IMR-90 (cell line): ENCODE measurements around the gene B4GALNT1. TPM values are rescaled to one million over a fixed set of nuclear protein-coding genes. Genes with fewer than 3 reads are reported as not detected.

Experiments used
- ATAC-seq: fragments of 200-7000 bp; cut with Tn5 transposase; 2 replicates; pipeline ENCODE4 v1.9.1; 2020; ENCODE audit warnings: low read depth, mild to moderate bottlenecking, moderate library complexity
- BruUV-seq: library from RNA; stranded (reverse); fragments of 400-500 nt; replicated peaks from 2 replicates; lab custom pipeline; 2021; lab: Mats Ljungman, UMichigan
- CTCF ChIA-PET: fragments of 300-600 bp; formaldehyde crosslinking; extraction: SDS; loops from one replicate; lab custom pipeline; 2021; ENCODE audit warnings: antibody characterized with exemption; lab: Yijun Ruan, JAX
- POLR2A ChIA-PET: fragments of 300-600 bp; sonication (Branson Sonifier 250); formaldehyde crosslinking; loops from one replicate; lab custom pipeline; 2022; ENCODE audit warnings: antibody characterized with exemption; ENCODE audit not compliant: unreplicated experiment; lab: Charles Lee
- DNase-seq: peaks from one replicate; pipeline ENCODE4 v3.0.0; 2013
- H2AFZ ChIP-seq: replicated peaks from 2 replicates; pipeline ENCODE3; 2013; ENCODE audit warnings: low read length, mild to moderate bottlenecking; ENCODE audit not compliant: poor library complexity
- H2AK5ac ChIP-seq: 2 replicates; pipeline ENCODE4 v1.6.1; 2013; ENCODE audit warnings: low read depth, low read length, inconsistent platforms
- H2AK9ac ChIP-seq: replicated peaks from 2 replicates; pipeline ENCODE3; 2013; ENCODE audit warnings: mild to moderate bottlenecking, low read depth, low read length, moderate library complexity; ENCODE audit not compliant: poor library complexity
- H2BK120ac ChIP-seq: 2 replicates; pipeline ENCODE4 v1.6.1; 2013; ENCODE audit warnings: low read depth, low read length, inconsistent platforms
- H2BK15ac ChIP-seq: 3 replicates; pipeline ENCODE4 v1.6.1; 2013; ENCODE audit warnings: low read depth, low read length, inconsistent platforms
- H2BK20ac ChIP-seq: 2 replicates; pipeline ENCODE4 v1.6.1; 2013; ENCODE audit warnings: low read depth, mild to moderate bottlenecking, inconsistent platforms, low read length, moderate library complexity
- H2BK5ac ChIP-seq: 2 replicates; pipeline ENCODE4 v1.6.1; 2013; ENCODE audit warnings: mild to moderate bottlenecking, low read depth, low read length, inconsistent platforms; ENCODE audit not compliant: poor library complexity, severe bottlenecking
- H3K14ac ChIP-seq: replicated peaks from 2 replicates; pipeline ENCODE4 v1.6.1; 2013; ENCODE audit warnings: low read depth, low read length, inconsistent platforms
- H3K18ac ChIP-seq: 2 replicates; pipeline ENCODE4 v1.6.1; 2013; ENCODE audit warnings: low read depth, low read length, control low read depth
- H3K23ac ChIP-seq: 2 replicates; pipeline ENCODE4 v1.6.1; 2013; ENCODE audit warnings: low read depth, low read length, inconsistent platforms
- H3K27ac ChIP-seq: 2 replicates; pipeline ENCODE4 v1.5.1; 2013; ENCODE audit warnings: mild to moderate bottlenecking, control low read depth, low read length; ENCODE audit not compliant: insufficient read depth
- H3K27me3 ChIP-seq: 2 replicates; pipeline ENCODE4 v1.6.1; 2013; ENCODE audit warnings: low read length; ENCODE audit not compliant: control insufficient read depth, insufficient read depth
- H3K36me3 ChIP-seq: 2 replicates; pipeline ENCODE4 v1.6.1; 2013; ENCODE audit warnings: low read length, mixed read lengths; ENCODE audit not compliant: control insufficient read depth, insufficient read depth
- H3K4ac ChIP-seq: 2 replicates; pipeline ENCODE4 v1.6.1; 2013; ENCODE audit warnings: low read depth, low read length, inconsistent platforms
- H3K4me1 ChIP-seq: 2 replicates; pipeline ENCODE4 v1.6.1; 2013; ENCODE audit warnings: low read length, mixed read lengths; ENCODE audit not compliant: control insufficient read depth, insufficient read depth
- H3K4me2 ChIP-seq: 2 replicates; pipeline ENCODE4 v1.6.1; 2013; ENCODE audit warnings: low read depth, mild to moderate bottlenecking, control low read depth, low read length, moderate library complexity
- H3K4me3 ChIP-seq: 2 replicates; pipeline ENCODE4 v1.5.1; 2013; ENCODE audit warnings: low read depth, mild to moderate bottlenecking, control low read depth, low read length, moderate library complexity; ENCODE audit not compliant: insufficient read depth
- H3K56ac ChIP-seq: 2 replicates; pipeline ENCODE4 v1.6.1; 2013; ENCODE audit warnings: low read length, inconsistent platforms; ENCODE audit not compliant: insufficient read depth; ENCODE audit errors: extremely low read depth
- H3K79me1 ChIP-seq, 2 experiments: 2 replicates each; pipeline ENCODE4 v1.6.1; 2013; ENCODE audit warnings: low read length in 2 of 2, inconsistent platforms in 1 of 2, low read depth in 1 of 2
- H3K9ac ChIP-seq: 2 replicates; pipeline ENCODE4 v1.6.1; 2013; ENCODE audit warnings: low read depth, low read length, control low read depth
- H3K9me1 ChIP-seq: 2 replicates; pipeline ENCODE4 v1.6.1; 2013; ENCODE audit warnings: low read length, inconsistent platforms; ENCODE audit not compliant: insufficient read depth
- H3K9me3 ChIP-seq: 2 replicates; pipeline ENCODE4 v1.6.1; 2013; ENCODE audit warnings: low read length; ENCODE audit not compliant: control insufficient read depth, insufficient read depth
- H4K20me1 ChIP-seq: 2 replicates; pipeline ENCODE4 v1.6.1; 2013; ENCODE audit warnings: low read length, inconsistent platforms; ENCODE audit not compliant: insufficient read depth
- H4K5ac ChIP-seq: 2 replicates; pipeline ENCODE4 v1.6.1; 2013; ENCODE audit warnings: mild to moderate bottlenecking, low read depth, low read length, control low read depth
- H4K8ac ChIP-seq, 2 experiments: 2 replicates each; pipeline ENCODE4 v1.6.1; 2013; ENCODE audit warnings: low read depth in 2 of 2, low read length in 2 of 2, control low read depth in 1 of 2, inconsistent platforms in 1 of 2
- H4K91ac ChIP-seq: 2 replicates; pipeline ENCODE4 v1.6.1; 2013; ENCODE audit warnings: low read depth, low read length, inconsistent platforms; ENCODE audit not compliant: insufficient read depth
- CTCF ChIP-seq: conservative IDR thresholded peaks from 2 replicates; pipeline ENCODE4 v1.5.1; 2012; ENCODE audit warnings: mild to moderate bottlenecking, low read depth, low read length, improper control_type of control experiment
- ELK1 ChIP-seq: fragments of 150-350 bp; IDR thresholded peaks from 2 replicates; pipeline ENCODE4 v1.6.1; 2016; ENCODE audit warnings: low read depth, mild to moderate bottlenecking, low read length, moderate library complexity, borderline replicate concordance
- MAFK ChIP-seq: IDR thresholded peaks from 2 replicates; pipeline ENCODE4 v1.6.1; 2012; ENCODE audit warnings: low read depth, low read length, improper control_type of control experiment
- MXI1 ChIP-seq: IDR thresholded peaks from 2 replicates; pipeline ENCODE4 v1.6.1; 2012; ENCODE audit warnings: low read depth, mild to moderate bottlenecking, low read length, moderate library complexity, borderline replicate concordance
- NFE2L2 ChIP-seq: fragments of 150-350 bp; IDR thresholded peaks from 2 replicates; pipeline ENCODE4 v1.6.1; 2016; ENCODE audit warnings: low read depth, mild to moderate bottlenecking, low read length
- SMC3 ChIP-seq: fragments of 150-350 bp; IDR thresholded peaks from 2 replicates; pipeline ENCODE4 v1.6.1; 2016; ENCODE audit warnings: low read depth, mild to moderate bottlenecking, antibody characterized with exemption, low read length, moderate library complexity
- WGBS, 2 experiments: methylation state at CpG; one replicate each; pipeline versions ENCODE4 v1.1.5 to v1.1.7; 2013; ENCODE audit warnings: missing lambda C conversion rate in 2 of 2; ENCODE audit not compliant: insufficient read length in 1 of 2; ENCODE audit errors: extremely low coverage in 2 of 2; 5-methylcytosine and 5-hydroxymethylcytosine counted together
- dilution Hi-C: fragments of 300-500 bp; cut with HindIII; formaldehyde crosslinking; loops from one replicate; pipeline ENCODE4 v1.14.3; 2018; ENCODE audit warnings: low sequenced_read_pairs; ENCODE audit not compliant: unreplicated experiment
- in situ Hi-C: fragments of 300-500 bp; cut with MboI; formaldehyde crosslinking; loops from 3 replicates; pipeline ENCODE4 v1.14.3; 2019; ENCODE audit warnings: low sequenced_read_pairs, inconsistent platforms, mixed read lengths
- intact Hi-C: fragments of 100-400 bp; cut with micrococcal nuclease; formaldehyde crosslinking; loops from 2 replicates; pipeline ENCODE4 v1.10.0; 2022
- polyA plus RNA-seq, 3 experiments: library from polyadenylated mRNA; depleted of rRNA; stranded (reverse); fragments of >200 nt; gene quantifications; 2 replicates each; pipeline ENCODE4 v1.2.3, GENCODE V29; 2012; ENCODE audit warnings: low replicate concordance in 1 of 3
- total RNA-seq: library from RNA; depleted of rRNA; stranded (reverse); fragments of >200 nt; gene quantifications from 2 replicates; pipeline ENCODE4 v1.2.3, GENCODE V29; 2012

The B4GALNT1 gene
- total and polyA plus RNA-seq, 2 of the 4 experiments (the other 2 are of a cell fraction): 0.18 to 0.62 TPM

GRCh38 chr12:57613427-57614109, 19.4 kb downstream of the B4GALNT1 start:
- H3K4me2 ChIP-seq: no peak overlapping the region
- H3K23ac ChIP-seq: no peak overlapping the region
- CTCF ChIA-PET: interaction anchor here (0.8 kb wide), 1 partner anchor 19 kb away, joined by 3 read pairs; the partner anchor contains the start of gene B4GALNT1
- in situ Hi-C loops: no loop called here
- TF ChIP-seq MXI1 (no peak), MAFK (no peak), ELK1 (no peak), CTCF (no peak), SMC3 (no peak), NFE2L2 (no peak)
- H4K8ac ChIP-seq: no peak overlapping the region
- no peak overlapping the region for H3K4ac ChIP-seq
- no TSS peak for BruUV-seq
- H2AK9ac ChIP-seq: no peak overlapping the region
- no peak overlapping the region for H2BK120ac ChIP-seq
- H3K36me3 ChIP-seq: peaks cover 38% of the 10 kb centered on the region
- peaks cover 11% of the 10 kb centered on the region; the same call in 1 of the 2 replicates for H3K9me1 ChIP-seq
- no peak overlapping the region for H2BK15ac ChIP-seq
- peaks cover 0 to 13% of the 10 kb centered on the region in 2 experiments; a peak in 2 of 4 replicates for H3K79me1 ChIP-seq
- H3K9me3 ChIP-seq: no peaks in the 10 kb centered on the region
- WGBS, 2 experiments: no CpG with 5 or more reads among the region's 10 CpGs
- no peak overlapping the region for H3K4me3 ChIP-seq
- no peak overlapping the region for H2AK5ac ChIP-seq
- H3K18ac ChIP-seq: no peak overlapping the region
- POLR2A ChIA-PET: no interaction called here
- dilution Hi-C loops: no loop called here
- H3K56ac ChIP-seq: no peak overlapping the region
- H4K5ac ChIP-seq: no peak overlapping the region
- intact Hi-C loops: no loop called here
- ATAC-seq: no peak
- H4K91ac ChIP-seq: no peak overlapping the region
- H2AFZ ChIP-seq: peak overlapping the region; percentile 26
- no peaks in the 10 kb centered on the region; the same call in 1 of the 2 replicates for H3K27me3 ChIP-seq
- no peak overlapping the region for H2BK5ac ChIP-seq
- no peak for DNase-seq
- H3K14ac ChIP-seq: no peak overlapping the region
- no peak overlapping the region for H3K27ac ChIP-seq
- H3K4me1 ChIP-seq: peaks cover 4% of the 10 kb centered on the region
- no peak overlapping the region for H2BK20ac ChIP-seq
- no peak overlapping the region for H3K9ac ChIP-seq
- no peaks in the 10 kb centered on the region for H4K20me1 ChIP-seq
